ENCODE results near the gene BLM. TPM values are rescaled to one million over a fixed set of nuclear protein-coding genes. Genes with fewer than 3 reads are reported as not detected.

Gene BLM
- total RNA-seq, 1 donor from 2014 or later, result 4.1 TPM

- DNase-seq, result no peak
Observed at GRCh38 chr15:90691982-90692773, 25.0 kb upstream of the BLM start.

GRCh38 chr15:90694987-90695386, 22.2 kb upstream of the BLM start:
- no peak for DNase-seq

GRCh38 chr15:90697175-90697574, 20.0 kb upstream of the BLM start:
- no peak for DNase-seq

GRCh38 chr15:90698629-90699028, 18.5 kb upstream of the BLM start:
- DNase-seq, result no peak

GRCh38 chr15:90701048-90701447, 16.1 kb upstream of the BLM start:
- no peak for DNase-seq

- DNase-seq, result peak; percentile 38
Observed at GRCh38 chr15:90701880-90702630, 15.1 kb upstream of the BLM start.

- DNase-seq, result no peak
Observed at GRCh38 chr15:90703455-90703854, 13.7 kb upstream of the BLM start.

- no peak for DNase-seq
Observed at GRCh38 chr15:90705212-90705611, 11.9 kb upstream of the BLM start.

GRCh38 chr15:90706394-90707327, 10.5 kb upstream of the BLM start:
- DNase-seq, result no peak

GRCh38 chr15:90707489-90707888, 9.7 kb upstream of the BLM start:
- DNase-seq, result no peak

GRCh38 chr15:90708516-90708915, 8.6 kb upstream of the BLM start:
- DNase-seq, result no peak

- DNase-seq, result no peak
Observed at GRCh38 chr15:90709278-90709677, 7.9 kb upstream of the BLM start.

GRCh38 chr15:90710436-90711027, 6.6 kb upstream of the BLM start:
- no peak for DNase-seq

- no peak for DNase-seq
Observed at GRCh38 chr15:90711418-90711824, 5.7 kb upstream of the BLM start.

GRCh38 chr15:90711842-90712241, 5.3 kb upstream of the BLM start:
- no peak for DNase-seq

- DNase-seq, result no peak
Observed at GRCh38 chr15:90713081-90713480, 4.1 kb upstream of the BLM start.

GRCh38 chr15:90716317-90716975, 700 bp upstream of the BLM start:
- DNase-seq, result peak; percentile 4

GRCh38 chr15:90718232-90718631, 1.1 kb downstream of the BLM start:
- DNase-seq, result no peak

GRCh38 chr15:90720131-90720530, 3.0 kb downstream of the BLM start:
- DNase-seq, result no peak

GRCh38 chr15:90729261-90729660, 12.1 kb downstream of the BLM start:
- DNase-seq, result no peak

GRCh38 chr15:90730290-90730689, 13.1 kb downstream of the BLM start:
- no peak for DNase-seq

GRCh38 chr15:90735923-90736322, 18.8 kb downstream of the BLM start:
- no peak for DNase-seq

Measured in dermis blood vessel endothelial cell (primary cell).